Psoas muscle (tissue), 8 donors: ENCODE measurements around the gene CCSAP. TPM values are rescaled to one million over a fixed set of nuclear protein-coding genes. Genes with fewer than 3 reads are reported as not detected.

Experiments
- ATAC-seq, 4 donors: fragments of 200-7000 bp; cut with Tn5 transposase; one replicate each; pipeline ENCODE4 v1.9.1; 2020; ENCODE audit warnings: moderate library complexity in 3 of 4, mild to moderate bottlenecking in 2 of 4
- DNase-seq, 2 donors: peaks; one replicate each; pipeline ENCODE4 v3.0.0-alpha.2; 2020
- H3K27ac ChIP-seq: fragments of 200-600 bp; one replicate; pipeline ENCODE4 v1.8.0; 2022
- H3K27me3 ChIP-seq, 3 donors: fragments of 200-600 bp in 1 of 3; one replicate each; pipeline versions ENCODE4 v1.6.1 to v1.8.0; 2013 to 2022; ENCODE audit warnings: low read length in 2 of 3, mild to moderate bottlenecking in 2 of 3, moderate library complexity in 1 of 3; ENCODE audit not compliant: insufficient read depth in 3 of 3
- H3K36me3 ChIP-seq, 2 donors: fragments of 200-600 bp in 1 of 2; one replicate each; pipeline versions ENCODE4 v1.6.1 to v1.8.0; 2013 to 2022; ENCODE audit warnings: low read depth in 1 of 2, mild to moderate bottlenecking in 1 of 2, moderate library complexity in 1 of 2; ENCODE audit not compliant: insufficient read depth in 1 of 2
- H3K4me1 ChIP-seq: fragments of 200-600 bp; one replicate; pipeline ENCODE4 v1.8.0; 2022
- H3K4me3 ChIP-seq: fragments of 200-600 bp; one replicate; pipeline ENCODE4 v1.8.0; 2022; ENCODE audit warnings: mild to moderate bottlenecking
- H3K9me3 ChIP-seq: fragments of 200-600 bp; one replicate; pipeline ENCODE4 v1.8.0; 2022
- WGBS, 3 donors: extraction: QIAGEN DNeasy Blood & Tissue Kit; methylation state at CpG; one replicate each; pipeline versions ENCODE4 v1.1.6 to v1.1.7; 2013; 5-methylcytosine and 5-hydroxymethylcytosine counted together
- intact Hi-C, 2 donors: fragments of 100-400 bp; cut with DNase I; formaldehyde crosslinking; loops; one replicate each; pipeline versions ENCODE4 v1.11.0 to v1.14.2; 2022
- polyA plus RNA-seq, 3 donors: library from polyadenylated mRNA; stranded (reverse); fragments of 200-250 nt; gene quantifications; one replicate each; pipeline ENCODE4 v1.2.3, GENCODE V29; 2013
- total RNA-seq, 4 donors: library from RNA; stranded (reverse); fragmentation: NEBNext Ultra II Directional in 2 of 4; extraction: Animal tissue kit (Norgen Biotek cat#: 25700) in 2 of 4; gene quantifications; one replicate each; pipeline versions ENCODE4 v1.2.1 to v1.2.4, GENCODE V29; 2021 to 2023
- TF ChIP-seq, protein P1 (sequence below): fragments of 200-600 bp; IDR thresholded peaks from one replicate; pipeline ENCODE4 v1.8.0; 2022; ENCODE audit warnings: antibody characterized with exemption
- donor health status: healthy with polysubstance abuse.
- donor health status: DM: no; HTN: no; CAD: no; lungs with moderate emphysema.
- donor health status: Bipolar disorder and iron deficiency.
- donor health status: healthy.
- donor health status: DM: yes; HTN: yes; CAD: no.
- donor health status: DM: no; HTN: no; CAD: no.
- donor health status: DM: no; HTN: no; CAD: no.
- donor health status: DM: yes; HTN: yes; CAD: no.

The CCSAP gene
- total and polyA plus RNA-seq, 7 donors = 0.53 to 2.2 (median 1.2) TPM

DNA sequence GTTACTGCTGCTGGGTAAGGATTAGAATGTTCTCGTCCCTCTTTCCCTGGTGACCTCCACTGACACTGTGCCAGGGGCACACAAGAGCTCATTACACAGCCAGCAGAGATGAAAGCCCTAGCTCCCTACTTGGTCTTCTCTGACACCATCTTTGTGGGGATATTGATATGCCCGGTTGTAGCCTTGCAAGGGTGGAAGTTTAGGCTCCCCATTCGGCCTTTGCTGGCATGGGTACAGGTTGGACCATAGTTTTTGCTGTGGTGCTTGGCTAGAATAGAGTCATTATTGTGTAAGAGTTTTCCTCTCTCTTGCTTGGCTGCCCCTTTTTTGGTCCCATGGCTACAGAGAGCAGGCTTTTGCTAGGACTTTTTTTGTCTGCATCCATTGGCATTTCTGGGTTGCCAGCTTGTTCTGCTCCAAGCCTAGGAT is 59.6 kb downstream of the CCSAP start:
- DNase-seq (peak in 1 of 2 donors; percentile 53), ATAC-seq (peak in 3 of 4 donors; percentile 69 to 80 (median 76))
- Histone ChIP-seq H3K4me3 (no peak overlapping the region), H3K9me3 (no peaks in the 10 kb centered on the region), H3K36me3 (no peaks in the 10 kb centered on the region), H3K27me3 (no peaks in the 10 kb centered on the region), H3K4me1 (peaks cover 23% of the 10 kb centered on the region), H3K27ac (no peak overlapping the region)
- intact Hi-C loops = no loop called here
- 42 to 60% (median 49%) methylated on average over 3 of the region's 3 CpGs for WGBS, 3 donors
- TF ChIP-seq, protein P1, sequence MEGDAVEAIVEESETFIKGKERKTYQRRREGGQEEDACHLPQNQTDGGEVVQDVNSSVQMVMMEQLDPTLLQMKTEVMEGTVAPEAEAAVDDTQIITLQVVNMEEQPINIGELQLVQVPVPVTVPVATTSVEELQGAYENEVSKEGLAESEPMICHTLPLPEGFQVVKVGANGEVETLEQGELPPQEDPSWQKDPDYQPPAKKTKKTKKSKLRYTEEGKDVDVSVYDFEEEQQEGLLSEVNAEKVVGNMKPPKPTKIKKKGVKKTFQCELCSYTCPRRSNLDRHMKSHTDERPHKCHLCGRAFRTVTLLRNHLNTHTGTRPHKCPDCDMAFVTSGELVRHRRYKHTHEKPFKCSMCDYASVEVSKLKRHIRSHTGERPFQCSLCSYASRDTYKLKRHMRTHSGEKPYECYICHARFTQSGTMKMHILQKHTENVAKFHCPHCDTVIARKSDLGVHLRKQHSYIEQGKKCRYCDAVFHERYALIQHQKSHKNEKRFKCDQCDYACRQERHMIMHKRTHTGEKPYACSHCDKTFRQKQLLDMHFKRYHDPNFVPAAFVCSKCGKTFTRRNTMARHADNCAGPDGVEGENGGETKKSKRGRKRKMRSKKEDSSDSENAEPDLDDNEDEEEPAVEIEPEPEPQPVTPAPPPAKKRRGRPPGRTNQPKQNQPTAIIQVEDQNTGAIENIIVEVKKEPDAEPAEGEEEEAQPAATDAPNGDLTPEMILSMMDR = no peak

DNA sequence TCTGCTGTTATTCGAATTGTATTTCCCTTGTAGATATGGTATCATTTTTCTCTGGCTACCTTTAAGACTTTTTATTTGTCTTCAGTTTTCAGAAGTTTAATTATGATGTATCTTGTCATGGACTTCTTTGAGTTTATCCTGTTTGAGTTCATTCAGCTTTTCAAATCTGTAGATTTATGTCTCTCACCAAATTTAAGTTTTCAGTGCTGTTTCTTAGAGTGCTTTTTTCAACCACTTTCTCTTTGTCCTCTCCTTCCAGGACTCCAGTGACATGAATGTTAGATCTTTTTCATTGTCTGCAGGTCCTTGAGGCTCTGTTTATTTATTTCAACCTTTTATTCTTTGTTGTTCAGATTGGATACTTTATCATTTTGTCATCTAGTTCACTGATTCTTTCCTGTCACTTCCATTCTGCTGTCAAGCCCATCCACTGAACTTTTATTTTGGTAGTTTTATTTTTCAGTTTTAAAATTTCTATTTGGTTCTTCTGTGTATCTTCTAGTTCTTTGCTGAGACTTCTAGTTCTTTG is 60.5 kb downstream of the CCSAP start:
- Histone ChIP-seq H3K36me3 (no peaks in the 10 kb centered on the region), H3K4me3 (no peak overlapping the region), H3K27ac (no peak overlapping the region), H3K27me3 (no peaks in the 10 kb centered on the region), H3K4me1 (peaks cover 23% of the 10 kb centered on the region), H3K9me3 (no peaks in the 10 kb centered on the region)
- no peak for DNase-seq
- 73 to 97% (median 80%) methylated on average over 1 of the region's 1 CpG for WGBS, 3 donors
- intact Hi-C loops = no loop called here
- TF ChIP-seq, protein P1 = no peak
- no peak for ATAC-seq

DNA sequence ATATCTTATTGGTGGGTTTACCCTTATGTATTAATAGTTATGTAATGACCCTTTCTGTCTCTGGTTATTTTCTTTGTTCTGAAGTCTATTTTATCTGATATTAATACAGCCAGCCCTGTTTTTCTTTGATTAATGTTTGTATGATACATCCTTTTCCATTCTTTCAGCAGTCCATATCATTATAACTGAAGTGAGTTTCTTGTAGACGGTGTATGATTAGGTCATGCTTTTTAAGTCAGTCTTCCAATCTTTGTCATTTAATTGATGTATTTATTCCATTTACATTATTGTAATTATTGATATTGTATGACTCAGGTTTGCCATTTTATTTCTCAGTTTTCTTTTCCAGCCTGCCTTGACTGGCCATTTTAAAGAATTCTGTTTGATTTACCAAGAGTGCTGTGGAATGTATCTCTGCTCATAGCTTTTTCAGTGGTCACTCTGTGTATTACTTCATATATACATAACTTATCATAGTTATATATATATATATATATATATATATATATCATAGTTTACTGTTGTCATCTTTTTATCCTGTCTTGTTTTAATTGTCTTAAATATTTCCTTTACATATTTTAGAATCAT is 61.4 kb downstream of the CCSAP start:
- 93 to 99% (median 94%) methylated on average over 1 of the region's 1 CpG for WGBS, 3 donors
- Histone ChIP-seq H3K9me3 (no peaks in the 10 kb centered on the region), H3K4me1 (peaks cover 23% of the 10 kb centered on the region), H3K4me3 (no peak overlapping the region), H3K27me3 (no peaks in the 10 kb centered on the region), H3K27ac (no peak overlapping the region), H3K36me3 (no peaks in the 10 kb centered on the region)
- no peak for DNase-seq
- ATAC-seq = no peak
- intact Hi-C loops = no loop called here
- TF ChIP-seq, protein P1 = no peak

GRCh38 chr1:229280921-229281320 is 61.9 kb downstream of the CCSAP start:
- Histone ChIP-seq H3K4me1 (peaks cover 23% of the 10 kb centered on the region), H3K27ac (no peak overlapping the region), H3K27me3 (no peaks in the 10 kb centered on the region), H3K36me3 (no peaks in the 10 kb centered on the region), H3K4me3 (no peak overlapping the region), H3K9me3 (no peaks in the 10 kb centered on the region)
- TF ChIP-seq, protein P1 = no peak
- WGBS, 3 donors = 91 to 97% (median 92%) methylated on average over 3 of the region's 3 CpGs
- intact Hi-C loops = no loop called here
- DNase-seq (no peak), ATAC-seq (no peak)
